Measurements from ENCODE around the gene DGCR2.

Gene DGCR2

GRCh38 chr22:19011075-19011474 lies 111.1 kb downstream of the DGCR2 start:
- DNase-seq: no peak
- Histone ChIP-seq H4K20me1 (ENCODE audit: insufficient read depth, low read length) (no peaks in the 10 kb centered on the region), H3K79me2 (ENCODE audit: low read length) (no peaks in the 10 kb centered on the region), H3K36me3 (replicated peaks; ENCODE audit: insufficient read depth, low read length) (no peaks in the 10 kb centered on the region), H3K27ac (ENCODE audit: low read length) (no peak overlapping the region), H3K4me3 (ENCODE audit: low read length) (no peak overlapping the region), H3K4me2 (ENCODE audit: low read depth, low read length) (no peak overlapping the region), H3K9ac (ENCODE audit: low read length) (no peak overlapping the region), H3F3A (ENCODE audit: insufficient read depth, low read length) (no peaks in the 10 kb centered on the region), H2AFZ (ENCODE audit: low read length) (no peak overlapping the region), H3K27me3 (replicated peaks; ENCODE audit: insufficient read depth, low read length) (no peaks in the 10 kb centered on the region), H3K4me1 (ENCODE audit: low read length) (no peaks in the 10 kb centered on the region), H3K9me2 (replicated peaks; ENCODE audit: insufficient read depth, low read length) (no peaks in the 10 kb centered on the region), H3K9me3 (replicated peaks; ENCODE audit: insufficient read depth, low read length) (no peaks in the 10 kb centered on the region)
- no peak for TF ChIP-seq CTCF (IDR thresholded peaks at IDR 0.05; ENCODE audit: low read length)
- no peak for TF ChIP-seq EZH2 (optimal IDR thresholded peaks at IDR 0.05; ENCODE audit: low read depth, low read length)
- no peak for TF ChIP-seq EZH2phosphoT487 (IDR thresholded peaks at IDR 0.05; ENCODE audit: low read length)

DNA sequence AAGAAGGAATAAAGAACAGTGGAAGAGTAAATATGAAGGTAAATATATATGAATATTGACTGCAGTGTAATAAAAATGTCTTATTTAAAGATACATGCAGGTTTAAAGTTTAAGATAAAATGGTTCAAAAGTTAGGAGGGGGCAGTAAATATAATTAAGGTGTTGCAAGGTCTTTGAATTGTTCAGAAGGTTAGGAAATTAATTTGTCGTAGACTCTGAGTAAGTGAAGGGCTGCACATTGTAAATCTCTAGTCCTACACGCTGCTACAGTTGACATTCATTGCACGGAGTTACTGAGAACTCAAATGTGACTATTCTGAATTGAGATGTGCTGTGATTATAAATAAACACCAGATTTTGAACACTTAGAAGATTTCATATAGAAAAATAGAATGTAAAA lies 116.3 kb downstream of the DGCR2 start:
- DNase-seq: no peak
- Histone ChIP-seq H2AFZ (ENCODE audit: low read length) (no peak overlapping the region), H3K36me3 (replicated peaks; ENCODE audit: insufficient read depth, low read length) (no peaks in the 10 kb centered on the region), H3K9me3 (replicated peaks; ENCODE audit: insufficient read depth, low read length) (no peaks in the 10 kb centered on the region), H3K27me3 (replicated peaks; ENCODE audit: insufficient read depth, low read length) (0 out of 2 replicates have a peak, but pooled peaks cover 3% of the 10 kb centered on the region), H4K20me1 (ENCODE audit: insufficient read depth, low read length) (no peaks in the 10 kb centered on the region), H3K27ac (ENCODE audit: low read length) (no peak overlapping the region), H3K9ac (ENCODE audit: low read length) (no peak overlapping the region), H3K4me3 (ENCODE audit: low read length) (no peak overlapping the region), H3K79me2 (ENCODE audit: low read length) (no peaks in the 10 kb centered on the region), H3K9me2 (replicated peaks; ENCODE audit: insufficient read depth, low read length) (no peaks in the 10 kb centered on the region), H3K4me1 (ENCODE audit: low read length) (no peaks in the 10 kb centered on the region), H3K4me2 (ENCODE audit: low read depth, low read length) (no peak overlapping the region), H3F3A (ENCODE audit: insufficient read depth, low read length) (no peaks in the 10 kb centered on the region)
- TF ChIP-seq EZH2phosphoT487 (IDR thresholded peaks at IDR 0.05; ENCODE audit: low read length) (no peak), CTCF (IDR thresholded peaks at IDR 0.05; ENCODE audit: low read length) (no peak), EZH2 (optimal IDR thresholded peaks at IDR 0.05; ENCODE audit: low read depth, low read length) (no peak)

GRCh38 chr22:19004471-19004870 lies 117.7 kb downstream of the DGCR2 start:
- Histone ChIP-seq H4K20me1 (ENCODE audit: insufficient read depth, low read length) (no peaks in the 10 kb centered on the region), H3K36me3 (replicated peaks; ENCODE audit: insufficient read depth, low read length) (no peaks in the 10 kb centered on the region), H3K9me2 (replicated peaks; ENCODE audit: insufficient read depth, low read length) (no peaks in the 10 kb centered on the region), H3K27me3 (replicated peaks; ENCODE audit: insufficient read depth, low read length) (0 out of 2 replicates have a peak, but pooled peaks cover 3% of the 10 kb centered on the region), H3K9ac (ENCODE audit: low read length) (no peak overlapping the region), H3K4me1 (ENCODE audit: low read length) (no peaks in the 10 kb centered on the region), H3K79me2 (ENCODE audit: low read length) (no peaks in the 10 kb centered on the region), H3K4me2 (ENCODE audit: low read depth, low read length) (no peak overlapping the region), H2AFZ (ENCODE audit: low read length) (no peak overlapping the region), H3F3A (ENCODE audit: insufficient read depth, low read length) (no peaks in the 10 kb centered on the region), H3K9me3 (replicated peaks; ENCODE audit: insufficient read depth, low read length) (no peaks in the 10 kb centered on the region), H3K4me3 (ENCODE audit: low read length) (no peak overlapping the region), H3K27ac (ENCODE audit: low read length) (no peak overlapping the region)
- no peak for DNase-seq
- no peak for TF ChIP-seq EZH2 (optimal IDR thresholded peaks at IDR 0.05; ENCODE audit: low read depth, low read length)
- TF ChIP-seq EZH2phosphoT487 (IDR thresholded peaks at IDR 0.05; ENCODE audit: low read length): no peak
- TF ChIP-seq CTCF (IDR thresholded peaks at IDR 0.05; ENCODE audit: low read length): no peak
